ENCODE measurements around the gene OR10A7.

DNA sequence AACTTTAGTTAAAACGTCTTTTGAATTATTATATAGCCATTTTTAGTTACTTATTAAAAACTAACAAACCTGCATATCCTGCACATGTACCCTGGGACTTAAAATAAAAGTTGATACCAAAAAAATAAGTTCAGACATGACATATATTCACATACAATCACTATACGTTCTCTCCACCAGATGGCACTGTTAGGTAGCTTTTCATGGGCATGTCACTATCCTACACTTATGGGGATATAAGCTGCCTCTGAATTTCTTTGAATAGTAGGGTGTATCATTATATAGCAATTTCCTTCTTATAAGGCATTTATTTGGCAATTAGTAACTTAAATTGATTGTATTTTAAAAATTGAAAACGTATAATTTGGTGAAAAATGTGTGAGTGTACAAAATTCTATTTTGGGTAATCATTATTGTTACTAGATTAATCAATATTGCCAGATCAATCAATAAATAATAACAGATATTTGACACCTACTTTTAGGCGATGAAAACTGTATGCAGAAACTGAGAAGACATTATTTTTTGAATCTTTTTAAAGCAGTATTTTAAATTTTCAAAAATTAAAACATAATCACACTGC, 31.8 kb upstream of the OR10A7 start:
- TF ChIP-seq, protein P1, sequence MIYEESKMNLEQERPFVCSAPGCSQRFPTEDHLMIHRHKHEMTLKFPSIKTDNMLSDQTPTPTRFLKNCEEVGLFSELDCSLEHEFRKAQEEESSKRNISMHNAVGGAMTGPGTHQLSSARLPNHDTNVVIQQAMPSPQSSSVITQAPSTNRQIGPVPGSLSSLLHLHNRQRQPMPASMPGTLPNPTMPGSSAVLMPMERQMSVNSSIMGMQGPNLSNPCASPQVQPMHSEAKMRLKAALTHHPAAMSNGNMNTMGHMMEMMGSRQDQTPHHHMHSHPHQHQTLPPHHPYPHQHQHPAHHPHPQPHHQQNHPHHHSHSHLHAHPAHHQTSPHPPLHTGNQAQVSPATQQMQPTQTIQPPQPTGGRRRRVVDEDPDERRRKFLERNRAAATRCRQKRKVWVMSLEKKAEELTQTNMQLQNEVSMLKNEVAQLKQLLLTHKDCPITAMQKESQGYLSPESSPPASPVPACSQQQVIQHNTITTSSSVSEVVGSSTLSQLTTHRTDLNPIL (CRISPR knock-in tag; IDR thresholded peaks at IDR 0.05; ENCODE audit: low read depth): no peak
- no peak for TF ChIP-seq ZNF565 (CRISPR knock-in tag; conservative IDR thresholded peaks at IDR 0.05; ENCODE audit: low read depth)
- TF ChIP-seq, protein P2, sequence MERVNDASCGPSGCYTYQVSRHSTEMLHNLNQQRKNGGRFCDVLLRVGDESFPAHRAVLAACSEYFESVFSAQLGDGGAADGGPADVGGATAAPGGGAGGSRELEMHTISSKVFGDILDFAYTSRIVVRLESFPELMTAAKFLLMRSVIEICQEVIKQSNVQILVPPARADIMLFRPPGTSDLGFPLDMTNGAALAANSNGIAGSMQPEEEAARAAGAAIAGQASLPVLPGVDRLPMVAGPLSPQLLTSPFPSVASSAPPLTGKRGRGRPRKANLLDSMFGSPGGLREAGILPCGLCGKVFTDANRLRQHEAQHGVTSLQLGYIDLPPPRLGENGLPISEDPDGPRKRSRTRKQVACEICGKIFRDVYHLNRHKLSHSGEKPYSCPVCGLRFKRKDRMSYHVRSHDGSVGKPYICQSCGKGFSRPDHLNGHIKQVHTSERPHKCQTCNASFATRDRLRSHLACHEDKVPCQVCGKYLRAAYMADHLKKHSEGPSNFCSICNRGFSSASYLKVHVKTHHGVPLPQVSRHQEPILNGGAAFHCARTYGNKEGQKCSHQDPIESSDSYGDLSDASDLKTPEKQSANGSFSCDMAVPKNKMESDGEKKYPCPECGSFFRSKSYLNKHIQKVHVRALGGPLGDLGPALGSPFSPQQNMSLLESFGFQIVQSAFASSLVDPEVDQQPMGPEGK (CRISPR knock-in tag; IDR thresholded peaks at IDR 0.05; ENCODE audit: borderline replicate concordance): no peak
- TF ChIP-seq BACH2 (CRISPR knock-in tag; IDR thresholded peaks at IDR 0.05; ENCODE audit: borderline replicate concordance): no peak
